TTC549 (cell line): ENCODE results near the gene OR5AU1.

ENCODE experiments used
- FAIRE-seq: peaks from 2 replicates; lab custom pipeline; 2012; peaks lifted over from hg19 to GRCh38; lab: Jason Lieb, UNC

Gene OR5AU1

GRCh38 chr14:21106498-21107282 lies 49.2 kb downstream of the OR5AU1 start:
- no peak for FAIRE-seq

- FAIRE-seq = no peak
These were observed 49.7 kb downstream of the OR5AU1 start for GRCh38 chr14:21106176-21106497.

- FAIRE-seq = no peak
These were observed 50.8 kb downstream of the OR5AU1 start for GRCh38 chr14:21105095-21105494.
